Parathyroid adenoma (tissue), 2 donors: ENCODE data around the gene GPRC5A.

Experiments
- H2AFZ ChIP-seq: fragments of 300-600 bp; sonication (generic); one replicate; pipeline ENCODE4 v1.7.0; 2017; ENCODE audit warnings: antibody characterized with exemption, mild to moderate bottlenecking
- H3K27ac ChIP-seq: fragments of 300-600 bp; sonication (generic); one replicate; pipeline ENCODE4 v1.7.0; 2017
- H3K27me3 ChIP-seq: fragments of 300-600 bp; sonication (generic); one replicate; pipeline ENCODE4 v1.7.0; 2017; ENCODE audit warnings: low read length; ENCODE audit not compliant: control insufficient read depth, insufficient read depth
- H3K36me3 ChIP-seq: fragments of 300-600 bp; sonication (generic); one replicate; pipeline ENCODE4 v1.7.0; 2017; ENCODE audit warnings: low read length; ENCODE audit not compliant: control insufficient read depth, insufficient read depth
- H3K4me1 ChIP-seq: fragments of 300-600 bp; sonication (generic); one replicate; pipeline ENCODE4 v1.7.0; 2017; ENCODE audit warnings: control low read depth
- H3K4me2 ChIP-seq: fragments of 300-600 bp; sonication (generic); one replicate; pipeline ENCODE4 v1.7.0; 2017; ENCODE audit warnings: low read length
- H3K4me3 ChIP-seq: fragments of 300-600 bp; sonication (generic); one replicate; pipeline ENCODE4 v1.7.0; 2017; ENCODE audit warnings: low read depth, low read length
- H3K79me2 ChIP-seq: fragments of 300-600 bp; sonication (generic); one replicate; pipeline ENCODE4 v1.7.0; 2017; ENCODE audit warnings: control low read depth
- H3K9ac ChIP-seq: fragments of 300-600 bp; sonication (generic); one replicate; pipeline ENCODE4 v1.7.0; 2017; ENCODE audit warnings: mild to moderate bottlenecking
- H3K9me3 ChIP-seq: fragments of 300-600 bp; sonication (generic); one replicate; pipeline ENCODE4 v1.7.0; 2017; ENCODE audit warnings: low read length; ENCODE audit not compliant: control insufficient read depth
- TF ChIP-seq, protein P1 (sequence below): fragments of 300-600 bp; sonication (generic); IDR thresholded peaks from one replicate; pipeline ENCODE4 v1.7.0; 2017; ENCODE audit warnings: antibody characterized with exemption, mild to moderate bottlenecking
- donor health status: primary hyperparathyroidism.

Gene GPRC5A

DNA sequence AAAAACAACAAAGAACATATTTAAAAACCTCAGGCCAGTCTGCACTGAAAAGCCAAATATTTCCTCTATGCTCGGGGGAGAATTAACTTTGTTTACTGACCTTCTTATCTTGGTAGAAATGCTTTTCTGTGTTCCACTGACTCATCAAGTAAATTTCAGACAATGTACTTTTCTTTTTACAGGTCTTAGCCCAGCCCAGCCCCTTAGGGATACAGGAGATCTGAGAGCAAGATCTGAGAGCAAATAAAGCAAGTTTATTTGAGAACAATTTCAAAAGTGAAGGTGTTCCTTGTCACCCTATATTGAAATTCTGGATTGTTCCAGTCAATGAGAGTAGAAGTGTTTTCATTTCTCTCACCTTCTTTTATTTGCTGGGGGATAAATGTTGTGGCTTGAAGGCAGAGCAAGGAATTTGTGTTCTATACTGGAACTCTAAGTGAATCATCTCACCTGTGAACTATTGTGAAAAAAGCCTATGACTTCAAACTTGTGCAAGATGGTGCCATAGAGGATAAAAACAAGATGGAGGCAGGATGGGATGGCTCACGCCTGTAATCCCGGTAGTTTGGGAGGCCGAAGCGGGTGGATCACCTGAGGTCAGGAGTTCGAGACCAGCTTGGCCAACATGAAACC, 7.9 kb upstream of the GPRC5A start:
- TF ChIP-seq, protein P1, sequence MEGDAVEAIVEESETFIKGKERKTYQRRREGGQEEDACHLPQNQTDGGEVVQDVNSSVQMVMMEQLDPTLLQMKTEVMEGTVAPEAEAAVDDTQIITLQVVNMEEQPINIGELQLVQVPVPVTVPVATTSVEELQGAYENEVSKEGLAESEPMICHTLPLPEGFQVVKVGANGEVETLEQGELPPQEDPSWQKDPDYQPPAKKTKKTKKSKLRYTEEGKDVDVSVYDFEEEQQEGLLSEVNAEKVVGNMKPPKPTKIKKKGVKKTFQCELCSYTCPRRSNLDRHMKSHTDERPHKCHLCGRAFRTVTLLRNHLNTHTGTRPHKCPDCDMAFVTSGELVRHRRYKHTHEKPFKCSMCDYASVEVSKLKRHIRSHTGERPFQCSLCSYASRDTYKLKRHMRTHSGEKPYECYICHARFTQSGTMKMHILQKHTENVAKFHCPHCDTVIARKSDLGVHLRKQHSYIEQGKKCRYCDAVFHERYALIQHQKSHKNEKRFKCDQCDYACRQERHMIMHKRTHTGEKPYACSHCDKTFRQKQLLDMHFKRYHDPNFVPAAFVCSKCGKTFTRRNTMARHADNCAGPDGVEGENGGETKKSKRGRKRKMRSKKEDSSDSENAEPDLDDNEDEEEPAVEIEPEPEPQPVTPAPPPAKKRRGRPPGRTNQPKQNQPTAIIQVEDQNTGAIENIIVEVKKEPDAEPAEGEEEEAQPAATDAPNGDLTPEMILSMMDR: no peak
- no peak overlapping the region for H3K9ac ChIP-seq

DNA sequence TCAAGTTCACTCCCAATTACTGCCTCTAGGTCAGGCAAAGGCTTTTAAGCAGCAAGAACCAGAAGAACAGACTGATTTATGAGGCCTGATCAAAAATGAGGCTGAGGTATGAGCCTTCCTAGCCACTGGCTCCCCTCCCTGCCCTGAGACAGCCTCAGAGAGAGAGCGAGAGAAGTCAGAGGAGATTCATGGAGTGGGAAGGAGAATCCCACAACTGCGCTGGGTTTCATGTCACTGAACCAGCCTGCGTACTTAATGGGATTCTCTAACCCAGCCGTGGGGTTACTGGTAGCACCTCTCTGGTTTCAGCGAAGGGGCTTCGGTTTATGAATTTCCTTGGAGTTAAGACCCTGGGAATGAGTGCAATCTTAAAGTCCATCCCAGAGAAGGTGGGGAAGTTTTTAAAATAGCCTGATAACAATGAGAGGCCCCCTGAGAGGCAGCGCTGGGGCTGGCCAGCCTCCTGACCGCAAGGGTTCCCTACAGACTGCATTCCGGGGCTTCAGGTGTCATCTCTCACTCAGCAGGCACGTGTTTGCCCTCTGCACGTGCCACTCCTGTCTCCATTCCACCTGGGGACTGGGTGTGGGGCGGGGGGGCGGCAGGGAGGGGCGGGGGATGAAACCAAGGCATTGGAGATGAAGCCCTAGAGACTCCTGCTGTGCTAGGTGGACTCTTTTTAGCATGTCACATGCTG, 6.1 kb upstream of the GPRC5A start:
- H3K27ac ChIP-seq: no peak overlapping the region
- H3K27me3 ChIP-seq: no peaks in the 10 kb centered on the region
- H3K9ac ChIP-seq: no peak overlapping the region
- TF ChIP-seq, protein P1: no peak
- no peaks in the 10 kb centered on the region for H3K79me2 ChIP-seq
- no peak overlapping the region for H3K4me3 ChIP-seq
- H3K9me3 ChIP-seq: no peaks in the 10 kb centered on the region
- no peaks in the 10 kb centered on the region for H3K4me1 ChIP-seq
- H3K36me3 ChIP-seq: no peaks in the 10 kb centered on the region
- no peak overlapping the region for H3K4me2 ChIP-seq
- no peak overlapping the region for H2AFZ ChIP-seq

More for the DNA sequence above, 7.9 kb upstream of the GPRC5A start:
- H3K36me3 ChIP-seq: no peaks in the 10 kb centered on the region
- no peak overlapping the region for H3K27ac ChIP-seq
- no peaks in the 10 kb centered on the region for H3K4me1 ChIP-seq
- no peaks in the 10 kb centered on the region for H3K9me3 ChIP-seq
- H3K4me2 ChIP-seq: no peak overlapping the region
- H3K27me3 ChIP-seq: no peaks in the 10 kb centered on the region
- no peak overlapping the region for H3K4me3 ChIP-seq
- no peak overlapping the region for H2AFZ ChIP-seq
- no peaks in the 10 kb centered on the region for H3K79me2 ChIP-seq

DNA sequence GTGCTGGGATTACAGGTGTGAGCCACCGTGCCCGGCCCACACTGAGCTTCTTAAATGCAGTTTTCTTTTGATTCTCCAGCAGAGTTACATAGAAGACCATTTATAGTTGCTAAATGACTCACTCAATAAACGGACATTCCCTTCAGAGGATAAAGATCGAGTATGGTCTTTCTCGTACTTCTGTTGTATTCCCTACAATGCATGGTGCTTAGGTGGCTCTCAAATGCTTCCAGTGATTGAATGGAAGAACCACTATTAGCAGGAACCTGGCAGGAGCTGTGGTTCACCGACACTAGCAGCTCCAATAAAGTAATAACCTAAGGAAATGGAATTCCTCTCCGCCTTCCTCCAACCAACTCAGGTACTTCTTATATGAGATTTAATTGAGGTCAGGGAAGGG, 3.9 kb upstream of the GPRC5A start:
- Histone ChIP-seq H3K4me2 (no peak overlapping the region), H3K4me1 (no peaks in the 10 kb centered on the region), H3K36me3 (no peaks in the 10 kb centered on the region), H3K4me3 (no peak overlapping the region), H3K27me3 (no peaks in the 10 kb centered on the region), H3K9ac (no peak overlapping the region), H2AFZ (no peak overlapping the region), H3K9me3 (no peaks in the 10 kb centered on the region), H3K27ac (no peak overlapping the region), H3K79me2 (no peaks in the 10 kb centered on the region)
- TF ChIP-seq, protein P1: no peak

DNA sequence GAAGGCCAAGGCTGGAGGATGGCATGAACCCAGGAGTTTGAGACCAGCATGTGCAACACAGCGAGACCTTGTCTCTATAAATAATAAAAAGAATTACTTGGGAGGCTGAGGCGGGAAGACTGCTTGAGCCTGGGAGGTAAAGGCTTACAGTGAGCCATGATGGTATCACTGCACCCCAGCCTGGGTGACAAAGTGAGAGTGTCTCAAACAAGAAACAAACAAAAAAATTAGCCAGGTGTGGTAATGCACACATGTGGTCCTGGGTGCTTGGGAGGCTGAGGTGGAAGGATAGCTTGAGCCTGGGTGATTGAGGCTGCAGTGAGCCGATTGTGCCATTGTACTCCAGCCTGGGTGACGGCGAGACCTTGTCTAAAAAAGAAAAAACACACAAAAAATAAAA, 1.7 kb upstream of the GPRC5A start:
- Histone ChIP-seq H2AFZ (no peak overlapping the region), H3K79me2 (no peaks in the 10 kb centered on the region), H3K9ac (no peak overlapping the region), H3K36me3 (no peaks in the 10 kb centered on the region), H3K27ac (no peak overlapping the region), H3K9me3 (no peaks in the 10 kb centered on the region), H3K4me1 (no peaks in the 10 kb centered on the region), H3K4me3 (no peak overlapping the region), H3K27me3 (no peaks in the 10 kb centered on the region), H3K4me2 (no peak overlapping the region)
- TF ChIP-seq, protein P1: no peak
